NB4 (cell line): ENCODE results near the gene LRIG1.
A peak's percentile ranks its signal among the peaks of the same experiment; 100 is the strongest.

Experiments used
- DNase-seq: peaks from one replicate; pipeline ENCODE4 v3.0.0; 2010; ENCODE audit warnings: low read depth
- H3K4me3 ChIP-seq: one replicate; pipeline ENCODE4 v1.5.1; 2011; ENCODE audit warnings: mild to moderate bottlenecking, low read depth, low read length, moderate library complexity
- MYC ChIP-seq: IDR thresholded peaks from 2 replicates; pipeline ENCODE4 v1.6.1; 2011; ENCODE audit warnings: low read depth, low read length
- POLR2A ChIP-seq: IDR thresholded peaks from 2 replicates; pipeline ENCODE4 v1.6.1; 2011; ENCODE audit warnings: mild to moderate bottlenecking; ENCODE audit not compliant: insufficient read length; ENCODE audit errors: extremely low read depth
- TF ChIP-seq, protein P1 (sequence below): IDR thresholded peaks from 2 replicates; pipeline ENCODE4 v1.6.1; 2011; ENCODE audit warnings: low read depth, low read length
- TF ChIP-seq, protein P2 (sequence below): IDR thresholded peaks from one replicate; pipeline ENCODE4 v1.5.1; 2012; ENCODE audit warnings: low read depth, low read length

LRIG1 gene

DNA sequence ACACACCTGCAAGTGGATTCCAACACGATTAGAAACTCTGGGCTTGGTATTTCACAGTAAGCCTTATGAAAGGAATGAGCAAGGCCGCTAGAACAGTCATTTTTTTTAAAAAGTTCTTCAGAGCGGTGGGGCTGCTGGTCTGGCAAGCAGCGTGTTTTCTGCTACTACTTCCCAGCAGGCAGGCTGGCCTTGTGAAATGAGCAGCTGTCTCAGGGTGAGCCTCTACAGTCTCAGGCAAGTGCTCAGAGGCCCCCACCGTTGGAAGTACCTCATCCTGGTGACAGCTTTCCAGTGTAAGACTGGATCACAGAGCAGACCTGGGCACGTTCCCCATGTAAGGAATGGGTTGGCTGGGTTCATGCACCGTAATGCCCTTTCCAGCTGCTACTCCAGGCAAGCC, 119.2 kb downstream of the LRIG1 start:
- TF ChIP-seq MYC, result no peak
- no peak for TF ChIP-seq POLR2A
- TF ChIP-seq, protein P1, sequence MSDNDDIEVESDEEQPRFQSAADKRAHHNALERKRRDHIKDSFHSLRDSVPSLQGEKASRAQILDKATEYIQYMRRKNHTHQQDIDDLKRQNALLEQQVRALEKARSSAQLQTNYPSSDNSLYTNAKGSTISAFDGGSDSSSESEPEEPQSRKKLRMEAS, result no peak
- TF ChIP-seq, protein P2, sequence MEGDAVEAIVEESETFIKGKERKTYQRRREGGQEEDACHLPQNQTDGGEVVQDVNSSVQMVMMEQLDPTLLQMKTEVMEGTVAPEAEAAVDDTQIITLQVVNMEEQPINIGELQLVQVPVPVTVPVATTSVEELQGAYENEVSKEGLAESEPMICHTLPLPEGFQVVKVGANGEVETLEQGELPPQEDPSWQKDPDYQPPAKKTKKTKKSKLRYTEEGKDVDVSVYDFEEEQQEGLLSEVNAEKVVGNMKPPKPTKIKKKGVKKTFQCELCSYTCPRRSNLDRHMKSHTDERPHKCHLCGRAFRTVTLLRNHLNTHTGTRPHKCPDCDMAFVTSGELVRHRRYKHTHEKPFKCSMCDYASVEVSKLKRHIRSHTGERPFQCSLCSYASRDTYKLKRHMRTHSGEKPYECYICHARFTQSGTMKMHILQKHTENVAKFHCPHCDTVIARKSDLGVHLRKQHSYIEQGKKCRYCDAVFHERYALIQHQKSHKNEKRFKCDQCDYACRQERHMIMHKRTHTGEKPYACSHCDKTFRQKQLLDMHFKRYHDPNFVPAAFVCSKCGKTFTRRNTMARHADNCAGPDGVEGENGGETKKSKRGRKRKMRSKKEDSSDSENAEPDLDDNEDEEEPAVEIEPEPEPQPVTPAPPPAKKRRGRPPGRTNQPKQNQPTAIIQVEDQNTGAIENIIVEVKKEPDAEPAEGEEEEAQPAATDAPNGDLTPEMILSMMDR, result no peak
- H3K4me3 ChIP-seq, result no peak overlapping the region
- DNase-seq, result no peak

DNA sequence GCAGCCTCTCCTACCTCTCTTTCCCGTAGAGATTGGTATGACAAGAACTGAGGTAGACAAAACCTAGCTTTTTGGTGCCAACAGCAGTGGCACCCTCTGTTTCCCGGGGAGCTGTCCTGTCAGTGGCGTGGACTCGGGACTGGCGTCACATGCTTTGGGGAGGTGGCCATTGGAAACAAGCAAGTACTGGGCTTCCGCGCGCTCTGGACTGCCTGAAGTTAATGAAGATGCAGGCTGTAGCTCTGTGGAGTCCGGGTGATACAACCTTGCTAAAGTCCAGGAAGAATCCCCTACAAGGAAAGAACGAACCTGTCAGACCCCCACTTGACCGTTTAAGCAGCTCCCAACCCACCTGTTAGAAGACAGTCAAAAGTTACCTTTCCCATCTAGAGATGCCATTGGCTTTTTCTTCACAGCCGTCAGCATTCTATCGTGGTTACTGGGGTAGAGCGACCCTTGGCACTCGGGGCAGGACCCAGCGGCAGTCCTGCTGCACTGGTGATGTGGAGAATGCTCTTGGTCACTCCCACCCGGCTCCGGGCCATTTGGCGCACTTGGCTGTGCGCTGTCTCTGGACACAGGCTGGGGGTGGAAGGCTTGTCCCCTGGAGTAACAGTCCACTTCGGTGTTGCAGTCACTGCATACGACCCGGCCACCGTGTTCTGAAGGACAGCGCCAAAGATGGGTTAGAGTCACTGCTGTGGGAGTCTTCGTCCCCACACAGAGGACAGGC, 120.5 kb downstream of the LRIG1 start:
- DNase-seq, result no peak
- H3K4me3 ChIP-seq, result no peak overlapping the region
- TF ChIP-seq, protein P2, result no peak
- TF ChIP-seq, protein P1, result no peak
- TF ChIP-seq POLR2A, result no peak
- TF ChIP-seq MYC, result no peak

DNA sequence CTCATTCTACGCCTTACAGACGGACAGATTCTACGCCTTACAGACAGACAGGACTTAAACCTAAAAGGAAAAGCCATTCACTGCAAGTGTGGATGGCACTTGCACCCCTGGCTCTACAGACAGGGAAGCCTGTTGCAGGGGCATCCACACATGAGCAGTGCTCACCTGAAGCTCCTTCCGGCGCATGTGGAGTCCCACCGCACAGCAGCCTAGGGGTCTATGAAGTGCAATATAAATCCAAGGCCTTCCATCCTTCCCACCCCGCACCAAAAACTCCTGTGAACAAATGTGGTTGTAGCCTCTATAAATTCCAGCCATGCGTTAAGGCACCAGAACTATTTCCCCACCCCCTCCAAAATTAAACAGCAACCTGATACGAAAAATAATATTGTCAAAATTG, 121.3 kb downstream of the LRIG1 start:
- TF ChIP-seq, protein P1, result no peak
- H3K4me3 ChIP-seq, result no peak overlapping the region
- no peak for DNase-seq

DNA sequence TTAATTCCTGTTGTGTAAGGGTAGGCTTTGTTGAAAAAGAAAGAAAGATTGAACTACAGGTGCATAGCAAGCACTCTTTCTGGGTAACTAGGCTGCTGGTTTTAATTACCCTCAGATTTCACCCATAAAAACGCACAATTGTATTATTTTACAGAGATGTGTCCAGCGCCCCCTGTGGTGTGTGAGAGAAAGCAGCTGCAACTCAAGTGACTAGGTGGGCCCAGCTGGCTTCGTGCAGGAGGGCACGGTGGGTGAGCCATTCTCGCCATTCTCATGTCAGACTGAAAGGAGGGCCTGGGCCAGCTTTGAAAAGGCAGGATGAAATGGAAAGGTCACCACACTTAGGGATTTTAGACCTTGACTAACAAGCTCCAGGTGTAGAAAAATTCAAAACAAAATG, 122.6 kb downstream of the LRIG1 start:
- peak; percentile 7 for DNase-seq

DNA sequence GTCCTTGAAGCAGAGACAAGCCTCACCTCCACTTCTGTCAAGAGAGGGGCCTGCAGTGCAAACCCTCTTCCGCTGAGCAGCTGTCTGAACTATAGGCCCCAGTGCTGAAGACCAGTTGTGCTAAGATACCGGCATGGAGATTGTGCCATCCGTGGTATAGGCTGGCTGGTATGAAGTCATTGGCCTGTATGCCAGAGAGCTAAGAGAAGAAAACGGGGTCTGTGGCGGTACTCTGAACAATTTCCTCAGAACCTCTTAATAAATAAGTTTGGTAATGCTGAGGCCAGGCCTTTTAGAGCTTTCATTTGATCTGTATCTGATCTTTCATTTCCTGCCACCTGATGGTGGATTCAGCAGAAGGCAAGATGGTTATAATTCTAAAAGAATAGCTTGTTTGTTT, 123.0 kb downstream of the LRIG1 start:
- DNase-seq, result no peak
- no peak overlapping the region for H3K4me3 ChIP-seq
- TF ChIP-seq, protein P1, result no peak
- no peak for TF ChIP-seq POLR2A
- TF ChIP-seq MYC, result no peak
- TF ChIP-seq, protein P2, result no peak

More for the DNA sequence above, 122.6 kb downstream of the LRIG1 start:
- H3K4me3 ChIP-seq, result no peak overlapping the region
- no peak for TF ChIP-seq MYC
- TF ChIP-seq, protein P1, result no peak
- TF ChIP-seq POLR2A, result no peak
- TF ChIP-seq, protein P2, result peak; percentile 47

DNA sequence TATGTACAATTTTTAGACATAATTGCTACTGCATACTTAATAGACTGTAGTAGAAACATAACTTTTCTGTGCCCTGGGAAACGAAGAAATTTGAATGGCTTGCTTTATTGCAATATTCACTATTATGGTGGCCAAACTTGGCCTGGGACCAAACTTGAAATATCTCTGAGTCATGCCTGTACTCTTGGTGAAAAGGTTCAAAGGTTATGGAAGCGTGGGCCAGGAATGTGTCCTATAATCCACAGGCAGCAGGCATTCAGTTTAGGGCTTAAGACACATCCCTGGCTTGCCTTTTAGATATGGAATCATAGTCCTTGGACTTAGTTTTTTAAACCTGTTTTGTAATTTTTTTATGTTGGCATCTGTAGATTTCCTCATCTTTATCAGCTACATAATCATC, 124.3 kb downstream of the LRIG1 start:
- no peak overlapping the region for H3K4me3 ChIP-seq
- TF ChIP-seq, protein P1, result no peak
- no peak for TF ChIP-seq POLR2A
- no peak for TF ChIP-seq MYC
- TF ChIP-seq, protein P2, result no peak
- no peak for DNase-seq
